Stimulated activated CD4-positive, alpha-beta T cell treated with anti-CD3 and anti-CD28 coated beads, Interleukin-4, amount 100 ng/mL, for 1 hour (primary cell): Measurements from ENCODE around the gene JMJD4.

Source experiments
- DNase-seq: peaks from one replicate; pipeline ENCODE4 v3.0.0-alpha.2; 2020

JMJD4 gene, protein sequence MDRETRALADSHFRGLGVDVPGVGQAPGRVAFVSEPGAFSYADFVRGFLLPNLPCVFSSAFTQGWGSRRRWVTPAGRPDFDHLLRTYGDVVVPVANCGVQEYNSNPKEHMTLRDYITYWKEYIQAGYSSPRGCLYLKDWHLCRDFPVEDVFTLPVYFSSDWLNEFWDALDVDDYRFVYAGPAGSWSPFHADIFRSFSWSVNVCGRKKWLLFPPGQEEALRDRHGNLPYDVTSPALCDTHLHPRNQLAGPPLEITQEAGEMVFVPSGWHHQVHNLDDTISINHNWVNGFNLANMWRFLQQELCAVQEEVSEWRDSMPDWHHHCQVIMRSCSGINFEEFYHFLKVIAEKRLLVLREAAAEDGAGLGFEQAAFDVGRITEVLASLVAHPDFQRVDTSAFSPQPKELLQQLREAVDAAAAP

DNA sequence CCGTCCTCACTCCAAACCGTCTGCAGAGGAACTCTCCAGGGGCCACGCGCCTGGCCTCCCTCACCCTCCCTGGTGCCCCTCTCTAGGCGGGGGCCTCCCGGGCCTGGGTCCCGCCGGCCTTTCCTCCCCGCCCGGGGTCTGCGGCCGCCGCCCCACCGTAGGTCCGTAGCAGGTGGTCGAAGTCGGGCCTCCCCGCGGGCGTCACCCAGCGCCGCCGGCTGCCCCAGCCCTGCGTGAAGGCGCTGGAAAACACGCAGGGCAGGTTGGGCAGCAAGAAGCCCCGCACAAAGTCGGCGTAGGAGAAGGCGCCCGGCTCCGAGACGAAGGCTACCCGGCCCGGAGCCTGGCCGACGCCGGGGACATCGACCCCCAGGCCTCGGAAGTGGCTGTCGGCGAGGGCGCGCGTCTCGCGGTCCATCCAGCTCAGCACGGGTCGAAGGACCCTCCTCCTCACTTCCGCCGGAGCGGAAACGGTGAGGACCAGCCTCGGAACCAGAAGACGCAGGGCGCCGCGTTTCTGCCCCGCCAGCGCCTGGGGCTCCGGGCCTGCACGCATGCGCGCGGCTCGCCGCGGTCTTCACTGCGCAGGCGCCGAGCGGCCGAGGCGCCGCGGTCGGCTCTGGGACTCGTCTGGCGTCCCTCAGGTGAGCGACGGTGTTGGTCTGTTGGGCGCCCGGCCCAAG, at the start of gene JMJD4, which contains the start of gene SNAP47:
TSS of gene JMJD4 (minus strand) at position 447 of the 683 bp plus-strand sequence. CDS start at position 418, 29 bp downstream.
TSS of gene SNAP47 (plus strand) at position 580 of the 683 bp plus-strand sequence. CDS start 12,302 bp downstream, outside the sequence.
- DNase-seq = peak; percentile 92

GRCh38 chr1:227782226-227782625, 47.1 kb upstream of the JMJD4 start:
- no peak for DNase-seq

- no peak for DNase-seq
These were observed 46.3 kb upstream of the JMJD4 start for GRCh38 chr1:227781314-227781930.

- DNase-seq = no peak
These were observed 45.3 kb upstream of the JMJD4 start for GRCh38 chr1:227780101-227781044.

- no peak for DNase-seq
These were observed 44.6 kb upstream of the JMJD4 start for GRCh38 chr1:227779685-227780084.

DNA sequence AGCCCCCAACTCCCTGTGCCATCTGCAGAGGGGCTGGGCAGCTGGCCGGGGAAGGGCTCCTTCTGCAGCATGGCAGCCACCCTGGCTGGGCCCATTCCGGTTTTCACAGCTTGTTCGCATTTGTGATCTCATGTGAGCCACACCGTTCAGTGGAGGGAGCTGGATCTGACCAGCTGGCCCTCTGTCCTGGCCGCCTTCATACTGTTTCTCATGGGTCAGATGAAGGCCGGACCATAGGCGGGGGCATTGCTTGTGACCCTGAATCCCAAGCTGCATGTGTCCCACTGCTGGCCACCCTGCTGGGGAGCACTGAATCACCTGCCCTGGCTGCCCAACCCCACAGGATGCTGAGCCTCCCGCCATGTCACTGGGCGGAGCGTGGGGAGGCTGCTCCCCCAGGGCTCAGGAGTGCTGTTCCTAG, 43.9 kb upstream of the JMJD4 start:
- no peak for DNase-seq

DNA sequence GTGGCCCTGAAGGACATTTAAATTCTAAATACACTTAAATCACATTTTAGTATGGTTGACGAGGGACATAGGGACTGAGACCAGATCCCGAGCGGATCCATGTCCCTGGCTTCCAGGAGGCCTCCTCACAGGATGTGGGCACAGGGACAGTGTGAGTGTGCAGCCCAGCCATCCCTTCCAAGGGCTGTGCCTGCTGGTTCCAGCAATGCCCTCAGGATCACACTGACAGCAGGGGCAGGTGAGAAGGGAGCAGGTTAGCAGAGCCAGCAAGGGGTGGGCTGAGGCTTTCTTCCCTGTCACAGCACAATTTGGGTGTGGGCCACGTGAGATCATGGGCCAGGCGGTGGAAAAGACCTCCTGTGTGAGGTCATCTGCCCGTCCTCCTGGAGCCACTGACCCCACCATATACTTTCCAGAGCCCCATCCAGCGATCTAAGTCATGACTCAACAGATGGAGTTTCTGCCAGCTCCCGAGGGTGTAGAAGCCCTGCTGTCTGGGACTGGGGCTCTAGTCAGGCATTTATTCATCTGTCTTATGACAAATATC, 43.4 kb upstream of the JMJD4 start:
- no peak for DNase-seq

DNA sequence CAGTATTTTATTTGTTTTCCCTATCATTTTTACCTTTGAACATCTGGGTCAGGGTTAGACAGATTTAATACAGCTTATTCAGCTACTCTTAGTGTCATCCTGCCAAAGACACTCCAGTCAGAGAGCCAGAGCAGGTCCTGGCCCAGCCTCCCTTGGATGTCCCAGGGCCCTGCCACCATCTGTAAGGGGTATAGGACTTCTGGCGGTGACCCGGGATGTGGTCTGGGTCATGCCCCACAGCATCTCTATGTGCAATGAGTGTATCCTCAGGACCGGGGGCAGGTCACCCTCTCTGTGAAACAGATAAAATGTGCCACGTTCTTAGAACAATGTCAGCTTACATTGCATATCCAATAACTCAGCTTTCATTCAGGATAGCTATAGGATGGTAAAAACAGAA, 42.5 kb upstream of the JMJD4 start:
- DNase-seq = no peak

GRCh38 chr1:227777156-227777555, 42.1 kb upstream of the JMJD4 start:
- DNase-seq = no peak

- no peak for DNase-seq
These were observed 41.2 kb upstream of the JMJD4 start for GRCh38 chr1:227776331-227776771.

DNA sequence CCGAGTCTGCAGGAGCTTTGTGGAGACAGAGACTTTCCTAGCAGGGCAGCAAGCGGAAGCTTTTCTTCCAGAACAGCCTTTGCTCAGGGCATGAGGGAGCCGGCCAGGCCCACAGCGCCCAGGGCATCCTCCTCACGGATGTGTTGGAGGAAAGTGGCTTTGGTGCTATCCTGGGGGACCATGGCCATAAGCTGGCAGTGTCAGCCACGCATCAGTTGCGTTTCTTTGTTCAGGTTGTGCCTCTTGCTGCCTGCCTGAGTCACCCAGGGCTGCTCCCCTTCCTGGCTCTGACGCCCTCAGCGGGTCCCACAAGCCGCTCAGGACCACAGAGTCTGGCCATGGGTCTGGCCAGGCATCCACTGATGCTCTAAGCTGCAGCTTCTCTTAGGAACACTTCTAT, 40.7 kb upstream of the JMJD4 start:
- DNase-seq = no peak

DNA sequence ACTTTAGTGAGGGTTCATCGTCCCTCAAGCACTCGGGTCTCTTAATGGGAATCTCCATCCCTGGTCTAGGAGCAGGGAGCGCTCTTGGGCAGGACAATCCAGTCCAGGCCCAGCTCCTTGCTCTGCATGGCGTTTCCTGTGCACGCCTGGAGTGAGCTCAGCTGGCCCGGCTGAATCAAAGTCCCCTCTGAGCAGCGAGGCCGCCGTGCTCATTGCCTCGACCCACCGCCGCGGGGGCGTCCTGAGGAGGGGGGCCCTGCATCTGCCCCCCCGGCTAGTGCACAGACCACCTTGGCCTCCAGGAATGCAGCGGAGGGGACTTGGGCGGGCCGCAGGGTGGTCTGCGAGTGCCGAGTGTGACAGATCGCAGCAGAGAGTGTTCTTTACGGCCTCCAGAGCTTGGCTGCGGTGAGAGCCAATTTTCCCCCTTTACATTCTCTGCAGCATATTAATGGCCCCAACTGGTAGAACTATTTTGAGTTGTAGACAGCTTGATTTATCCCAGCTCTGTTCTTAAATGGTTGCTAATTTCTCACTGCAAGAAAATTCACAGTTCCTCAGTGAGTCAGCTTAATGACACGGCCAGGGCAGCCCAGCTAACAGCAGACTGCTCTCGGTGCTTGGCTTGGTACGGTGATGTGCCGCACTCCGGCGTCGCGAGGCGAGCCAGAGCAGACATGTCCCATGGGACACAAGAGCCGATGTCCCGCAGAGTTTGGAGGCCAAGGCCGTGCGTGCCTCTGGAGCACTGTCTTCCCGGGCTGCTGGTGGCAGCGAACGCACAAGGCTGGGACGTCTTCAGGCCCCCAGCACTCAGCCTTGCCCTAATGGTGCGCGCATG, 39.9 kb upstream of the JMJD4 start:
- no peak for DNase-seq

GRCh38 chr1:227774051-227774731, 39.1 kb upstream of the JMJD4 start:
- DNase-seq = no peak

GRCh38 chr1:227773558-227773957, 38.5 kb upstream of the JMJD4 start:
- DNase-seq = no peak

GRCh38 chr1:227771771-227772170, 36.7 kb upstream of the JMJD4 start:
- DNase-seq = no peak

- no peak for DNase-seq
These were observed 36.2 kb upstream of the JMJD4 start for GRCh38 chr1:227771326-227771725.

GRCh38 chr1:227770812-227771211, 35.7 kb upstream of the JMJD4 start:
- no peak for DNase-seq

GRCh38 chr1:227769936-227770494, 34.9 kb upstream of the JMJD4 start:
- DNase-seq = no peak

GRCh38 chr1:227769047-227769935, 34.2 kb upstream of the JMJD4 start:
- no peak for DNase-seq
